ENCODE results near the gene CXorf58. TPM values are rescaled to one million over a fixed set of nuclear protein-coding genes. Genes with fewer than 3 reads are reported as not detected.

CXorf58 gene
- total and polyA plus RNA-seq, 8 donors: 0.13 to 0.52 (median 0.25) TPM; not detected in 3

GRCh38 chrX:23919148-23919547, 11.3 kb downstream of the CXorf58 start:
- no peak for TF ChIP-seq CTCF (IDR thresholded peaks at IDR 0.05)
- no peak overlapping the region for H3K27ac ChIP-seq
- intact Hi-C loops (cut with DNase I): no loop called here
- ATAC-seq: no peak
- DNase-seq: no peak
- H3K4me1 ChIP-seq: no peaks in the 10 kb centered on the region
- no peak overlapping the region for H3K4me3 ChIP-seq
- H3K9me3 ChIP-seq: no peaks in the 10 kb centered on the region
- H3K36me3 ChIP-seq: no peaks in the 10 kb centered on the region
- no peaks in the 10 kb centered on the region for H3K27me3 ChIP-seq

DNA sequence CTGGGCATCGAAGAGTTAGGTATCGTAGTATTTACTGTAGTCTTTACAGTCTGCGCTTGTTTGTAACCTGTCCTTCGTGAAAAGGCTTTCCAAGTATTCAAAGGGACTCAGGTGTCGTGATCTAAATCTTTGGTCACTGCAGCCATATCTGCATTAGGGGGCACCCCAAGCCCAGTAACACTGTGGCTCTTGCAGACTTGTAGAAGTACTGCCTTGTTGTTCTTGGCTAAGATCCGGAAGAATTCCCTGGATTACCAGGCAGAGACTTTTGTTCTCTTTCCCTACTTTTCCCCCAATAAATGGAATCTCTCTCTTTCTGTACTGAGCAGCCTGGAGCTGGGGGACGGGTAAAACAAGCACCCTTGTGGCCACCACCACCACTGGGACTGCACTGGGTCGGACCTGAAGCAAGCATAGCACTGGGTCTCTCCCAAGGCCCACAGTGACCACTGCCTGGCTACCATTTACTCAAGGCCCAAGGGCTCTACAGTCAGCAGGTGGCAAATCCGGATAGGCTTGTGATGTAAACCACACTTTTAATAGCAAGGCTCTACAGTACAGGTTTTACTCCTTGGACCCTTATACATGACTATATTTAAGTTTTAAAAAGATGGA, 12.0 kb downstream of the CXorf58 start:
- H3K27me3 ChIP-seq: no peaks in the 10 kb centered on the region
- TF ChIP-seq CTCF (IDR thresholded peaks at IDR 0.05): no peak
- ATAC-seq (no peak), DNase-seq (no peak)
- H3K4me1 ChIP-seq: no peaks in the 10 kb centered on the region
- intact Hi-C loops (cut with DNase I): no loop called here
- H3K36me3 ChIP-seq: no peaks in the 10 kb centered on the region
- no peak overlapping the region for H3K4me3 ChIP-seq
- no peak overlapping the region for H3K27ac ChIP-seq
- H3K9me3 ChIP-seq: no peaks in the 10 kb centered on the region

GRCh38 chrX:23926015-23926414, 18.2 kb downstream of the CXorf58 start:
- Histone ChIP-seq H3K4me1 (no peaks in the 10 kb centered on the region), H3K27ac (no peak overlapping the region), H3K9me3 (no peaks in the 10 kb centered on the region), H3K27me3 (no peaks in the 10 kb centered on the region), H3K4me3 (no peak overlapping the region), H3K36me3 (no peaks in the 10 kb centered on the region)
- ATAC-seq: no peak
- DNase-seq: no peak
- TF ChIP-seq CTCF (IDR thresholded peaks at IDR 0.05): no peak
- intact Hi-C loops (cut with DNase I): no loop called here

GRCh38 chrX:23930894-23931604, 23.2 kb downstream of the CXorf58 start:
- ATAC-seq: no peak
- no peak for DNase-seq
- H3K27me3 ChIP-seq: no peaks in the 10 kb centered on the region
- intact Hi-C loops (cut with DNase I): no loop called here
- no peaks in the 10 kb centered on the region for H3K4me1 ChIP-seq
- TF ChIP-seq CTCF (IDR thresholded peaks at IDR 0.05): no peak
- H3K36me3 ChIP-seq: no peaks in the 10 kb centered on the region
- no peak overlapping the region for H3K27ac ChIP-seq
- H3K9me3 ChIP-seq: no peaks in the 10 kb centered on the region
- no peak overlapping the region for H3K4me3 ChIP-seq

- Histone ChIP-seq H3K9me3 (no peaks in the 10 kb centered on the region), H3K36me3 (no peaks in the 10 kb centered on the region), H3K27me3 (no peaks in the 10 kb centered on the region), H3K27ac (no peak overlapping the region), H3K4me1 (no peaks in the 10 kb centered on the region), H3K4me3 (no peak overlapping the region)
- intact Hi-C loops (cut with DNase I): no loop called here
- DNase-seq (no peak), ATAC-seq (no peak)
- no peak for TF ChIP-seq CTCF (IDR thresholded peaks at IDR 0.05)
Observed at GRCh38 chrX:23932046-23932445, 24.2 kb downstream of the CXorf58 start.

Measured in left lung (tissue), 10 donors.